SJCRH30 (cell line): ENCODE results near the gene NSF. TPM values are rescaled to one million over a fixed set of nuclear protein-coding genes. Genes with fewer than 3 reads are reported as not detected.
"Not testable (repeated sequence)": the region's sequence is repeated elsewhere in the genome, so short reads cannot be mapped to it uniquely, and the experiment has no call there.

ENCODE experiments used
- DNase-seq, 2 experiments: peaks; one replicate each; pipeline ENCODE4 v3.0.0-alpha.2; 2015 to 2020
- H3K27ac ChIP-seq: fragments of 250-450 bp; sonication (Bioruptor Pico); 2 replicates; pipeline ENCODE4 v1.5.1; 2020; ENCODE audit warnings: mild to moderate bottlenecking, moderate library complexity
- H3K27me3 ChIP-seq: fragments of 250-450 bp; sonication (Bioruptor Pico); 2 replicates; pipeline ENCODE4 v1.5.1; 2020; ENCODE audit warnings: mild to moderate bottlenecking, moderate library complexity
- H3K36me3 ChIP-seq: fragments of 250-450 bp; sonication (Bioruptor Pico); 2 replicates; pipeline ENCODE4 v1.5.1; 2020; ENCODE audit warnings: mild to moderate bottlenecking, moderate library complexity
- H3K4me1 ChIP-seq: fragments of 250-450 bp; sonication (Bioruptor Pico); 2 replicates; pipeline ENCODE4 v1.5.1; 2020; ENCODE audit warnings: mild to moderate bottlenecking, moderate library complexity
- H3K4me3 ChIP-seq: fragments of 250-450 bp; sonication (Bioruptor Pico); 2 replicates; pipeline ENCODE4 v1.5.1; 2020; ENCODE audit warnings: mild to moderate bottlenecking, moderate library complexity
- H3K9me3 ChIP-seq: fragments of 250-450 bp; sonication (Bioruptor Pico); replicated peaks from 2 replicates; pipeline ENCODE4 v1.5.1; 2020; ENCODE audit warnings: mild to moderate bottlenecking, moderate library complexity
- total RNA-seq: library from RNA; depleted of rRNA; stranded (reverse); fragments of >200 nt; shearing (Covaris generic); gene quantifications from 2 replicates; pipeline ENCODE4 v1.2.3, GENCODE V29; 2014

NSF gene
- total RNA-seq, 1 experiment from 2014 or later: 63.3 TPM

GRCh38 chr17:46780003-46780373, 189.5 kb downstream of the NSF start:
- no peak overlapping the region for H3K27ac ChIP-seq
- no peaks in the 10 kb centered on the region for H3K4me1 ChIP-seq
- no peaks in the 10 kb centered on the region for H3K36me3 ChIP-seq
- H3K4me3 ChIP-seq: no peak overlapping the region
- no peaks in the 10 kb centered on the region for H3K9me3 ChIP-seq
- no peaks in the 10 kb centered on the region; the same call in 1 of the 2 replicates for H3K27me3 ChIP-seq
- DNase-seq: no peak

- Histone ChIP-seq H3K27me3 (no peaks in the 10 kb centered on the region; the same call in 1 of the 2 replicates), H3K4me3 (no peak overlapping the region), H3K9me3 (no peaks in the 10 kb centered on the region), H3K36me3 (no peaks in the 10 kb centered on the region), H3K27ac (no peak overlapping the region), H3K4me1 (no peaks in the 10 kb centered on the region)
- DNase-seq: peak; percentile 43 to 53
These were observed 191.9 kb downstream of the NSF start for GRCh38 chr17:46782250-46782953.

GRCh38 chr17:46783031-46783593, 192.6 kb downstream of the NSF start:
- DNase-seq: no peak
- Histone ChIP-seq H3K27me3 (no peaks in the 10 kb centered on the region; the same call in 1 of the 2 replicates), H3K9me3 (no peaks in the 10 kb centered on the region), H3K4me1 (no peaks in the 10 kb centered on the region), H3K4me3 (no peak overlapping the region), H3K36me3 (no peaks in the 10 kb centered on the region), H3K27ac (no peak overlapping the region)

- Histone ChIP-seq H3K4me1 (no peaks in the 10 kb centered on the region), H3K36me3 (no peaks in the 10 kb centered on the region), H3K4me3 (no peak overlapping the region), H3K27me3 (no peaks in the 10 kb centered on the region), H3K9me3 (no peaks in the 10 kb centered on the region), H3K27ac (no peak overlapping the region)
- no peak for DNase-seq
These were observed 195.2 kb downstream of the NSF start for GRCh38 chr17:46785696-46786095.

GRCh38 chr17:46787478-46787877, 197.0 kb downstream of the NSF start:
- Histone ChIP-seq H3K9me3 (no peaks in the 10 kb centered on the region), H3K36me3 (no peaks in the 10 kb centered on the region), H3K27me3 (0 out of 2 replicates have a peak, but pooled peaks cover under 1% of the 10 kb centered on the region), H3K4me1 (no peaks in the 10 kb centered on the region), H3K27ac (no peak overlapping the region), H3K4me3 (no peak overlapping the region)
- DNase-seq: no peak

- no peaks in the 10 kb centered on the region for H3K36me3 ChIP-seq
- no peaks in the 10 kb centered on the region for H3K4me1 ChIP-seq
- DNase-seq: no peak
- 0 out of 2 replicates have a peak, but pooled peaks cover 3% of the 10 kb centered on the region for H3K27me3 ChIP-seq
- no peaks in the 10 kb centered on the region for H3K9me3 ChIP-seq
- no peak overlapping the region for H3K4me3 ChIP-seq
- H3K27ac ChIP-seq: no peak overlapping the region
These were observed 197.8 kb downstream of the NSF start for GRCh38 chr17:46788300-46788699.

GRCh38 chr17:46788796-46789195, 198.3 kb downstream of the NSF start:
- DNase-seq: no peak
- Histone ChIP-seq H3K4me1 (no peaks in the 10 kb centered on the region), H3K4me3 (no peak overlapping the region), H3K9me3 (no peaks in the 10 kb centered on the region), H3K27ac (no peak overlapping the region), H3K27me3 (0 out of 2 replicates have a peak, but pooled peaks cover 3% of the 10 kb centered on the region), H3K36me3 (no peaks in the 10 kb centered on the region)

- no peak for DNase-seq
- H3K4me3 ChIP-seq: no peak overlapping the region
- 0 out of 2 replicates have a peak, but pooled peaks cover 3% of the 10 kb centered on the region for H3K27me3 ChIP-seq
- no peaks in the 10 kb centered on the region for H3K36me3 ChIP-seq
- no peaks in the 10 kb centered on the region for H3K4me1 ChIP-seq
- no peak overlapping the region for H3K27ac ChIP-seq
- no peaks in the 10 kb centered on the region for H3K9me3 ChIP-seq
These were observed 199.1 kb downstream of the NSF start for GRCh38 chr17:46789610-46790009.

- no peaks in the 10 kb centered on the region for H3K9me3 ChIP-seq
- H3K4me3 ChIP-seq: no peak overlapping the region
- H3K4me1 ChIP-seq: no peaks in the 10 kb centered on the region
- no peak for DNase-seq
- no peaks in the 10 kb centered on the region for H3K36me3 ChIP-seq
- H3K27me3 ChIP-seq: 0 out of 2 replicates have a peak, but pooled peaks cover 3% of the 10 kb centered on the region
- no peak overlapping the region for H3K27ac ChIP-seq
These were observed 199.7 kb downstream of the NSF start for GRCh38 chr17:46790216-46790615.

- H3K9me3 ChIP-seq: no peaks in the 10 kb centered on the region
- H3K4me1 ChIP-seq: no peaks in the 10 kb centered on the region
- no peak overlapping the region for H3K27ac ChIP-seq
- DNase-seq: no peak
- 0 out of 2 replicates have a peak, but pooled peaks cover 6% of the 10 kb centered on the region for H3K27me3 ChIP-seq
- H3K4me3 ChIP-seq: no peak overlapping the region
- H3K36me3 ChIP-seq: no peaks in the 10 kb centered on the region
These were observed 201.1 kb downstream of the NSF start for GRCh38 chr17:46791531-46791930.

GRCh38 chr17:46792071-46792470, 201.6 kb downstream of the NSF start:
- no peak overlapping the region for H3K27ac ChIP-seq
- no peak overlapping the region for H3K4me3 ChIP-seq
- H3K36me3 ChIP-seq: no peaks in the 10 kb centered on the region
- H3K9me3 ChIP-seq: no peaks in the 10 kb centered on the region
- H3K27me3 ChIP-seq: peaks cover 6% of the 10 kb centered on the region; the same call in 1 of the 2 replicates
- no peak for DNase-seq
- no peaks in the 10 kb centered on the region for H3K4me1 ChIP-seq

- H3K9me3 ChIP-seq, H3K4me1 ChIP-seq, H3K27me3 ChIP-seq, H3K4me3 ChIP-seq, H3K36me3 ChIP-seq, H3K27ac ChIP-seq, DNase-seq: not testable (repeated sequence)
These were observed 202.6 kb downstream of the NSF start for GRCh38 chr17:46793023-46793422.

- Histone ChIP-seq H3K36me3 (no peaks in the 10 kb centered on the region), H3K27ac (no peak overlapping the region), H3K4me1 (no peaks in the 10 kb centered on the region), H3K27me3 (peaks cover 6% of the 10 kb centered on the region; the same call in 1 of the 2 replicates), H3K9me3 (no peaks in the 10 kb centered on the region), H3K4me3 (no peak overlapping the region)
- no peak for DNase-seq
These were observed 203.1 kb downstream of the NSF start for GRCh38 chr17:46793541-46793940.

- no peaks in the 10 kb centered on the region for H3K36me3 ChIP-seq
- no peak overlapping the region for H3K27ac ChIP-seq
- H3K9me3 ChIP-seq: no peaks in the 10 kb centered on the region
- no peak for DNase-seq
- no peak overlapping the region for H3K4me3 ChIP-seq
- no peaks in the 10 kb centered on the region for H3K4me1 ChIP-seq
- H3K27me3 ChIP-seq: peaks cover 6% of the 10 kb centered on the region; the same call in 1 of the 2 replicates
These were observed 203.8 kb downstream of the NSF start for GRCh38 chr17:46794318-46794717.

GRCh38 chr17:46795379-46795952, 205.0 kb downstream of the NSF start:
- H3K4me3 ChIP-seq: no peak overlapping the region
- H3K4me1 ChIP-seq: no peaks in the 10 kb centered on the region
- H3K27ac ChIP-seq: no peak overlapping the region
- no peaks in the 10 kb centered on the region for H3K36me3 ChIP-seq
- peak; percentile 30 to 42 for DNase-seq
- peaks cover 6% of the 10 kb centered on the region; the same call in 1 of the 2 replicates for H3K27me3 ChIP-seq
- H3K9me3 ChIP-seq: no peaks in the 10 kb centered on the region
